ENCODE data around the gene TWIST2. TPM values are rescaled to one million over a fixed set of nuclear protein-coding genes. Genes with fewer than 3 reads are reported as not detected.

The TWIST2 gene
- total and polyA plus RNA-seq, 7 donors = 0.58 to 1.2 (median 0.90) TPM

DNA sequence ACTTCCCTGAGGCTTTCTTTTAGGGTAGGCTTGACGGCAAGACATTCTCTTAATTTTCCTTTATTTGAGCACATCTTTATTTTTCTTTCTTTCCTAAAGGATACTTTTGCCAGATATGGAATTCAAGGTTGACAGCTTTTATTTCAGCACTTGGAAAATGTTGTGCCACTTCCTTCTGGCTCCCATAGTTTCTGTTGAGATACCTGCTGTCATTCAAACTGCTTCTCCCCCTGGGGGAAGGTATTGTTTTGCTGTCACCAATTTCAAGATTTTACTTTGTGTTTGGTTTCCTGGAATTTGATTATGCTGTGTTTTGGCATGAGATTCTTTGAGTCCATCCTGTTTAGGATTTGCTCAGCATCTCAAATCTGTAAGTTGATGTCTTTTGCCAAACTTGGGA is 39.1 kb upstream of the TWIST2 start:
- 91 to 100% (median 94%) methylated on average over 1 of the region's 1 CpG for WGBS, 3 donors
- Histone ChIP-seq H3K36me3 (ENCODE audit: insufficient read depth in 1 of 2, low read depth in 1 of 2) (no peaks in the 10 kb centered on the region), H3K4me1 (no peaks in the 10 kb centered on the region), H3K4me3 (no peak overlapping the region), H3K27ac (no peak overlapping the region), H3K9me3 (peaks cover 3% of the 10 kb centered on the region), H3K27me3 (ENCODE audit: insufficient read depth in 3 of 3, low read length in 2 of 3) (peaks cover 0 to 8% (median 2%) of the 10 kb centered on the region in 3 donors)
- DNase-seq = no peak
- no peak for ATAC-seq
- intact Hi-C loops (cut with DNase I) = no loop called here
- TF ChIP-seq, protein P1, sequence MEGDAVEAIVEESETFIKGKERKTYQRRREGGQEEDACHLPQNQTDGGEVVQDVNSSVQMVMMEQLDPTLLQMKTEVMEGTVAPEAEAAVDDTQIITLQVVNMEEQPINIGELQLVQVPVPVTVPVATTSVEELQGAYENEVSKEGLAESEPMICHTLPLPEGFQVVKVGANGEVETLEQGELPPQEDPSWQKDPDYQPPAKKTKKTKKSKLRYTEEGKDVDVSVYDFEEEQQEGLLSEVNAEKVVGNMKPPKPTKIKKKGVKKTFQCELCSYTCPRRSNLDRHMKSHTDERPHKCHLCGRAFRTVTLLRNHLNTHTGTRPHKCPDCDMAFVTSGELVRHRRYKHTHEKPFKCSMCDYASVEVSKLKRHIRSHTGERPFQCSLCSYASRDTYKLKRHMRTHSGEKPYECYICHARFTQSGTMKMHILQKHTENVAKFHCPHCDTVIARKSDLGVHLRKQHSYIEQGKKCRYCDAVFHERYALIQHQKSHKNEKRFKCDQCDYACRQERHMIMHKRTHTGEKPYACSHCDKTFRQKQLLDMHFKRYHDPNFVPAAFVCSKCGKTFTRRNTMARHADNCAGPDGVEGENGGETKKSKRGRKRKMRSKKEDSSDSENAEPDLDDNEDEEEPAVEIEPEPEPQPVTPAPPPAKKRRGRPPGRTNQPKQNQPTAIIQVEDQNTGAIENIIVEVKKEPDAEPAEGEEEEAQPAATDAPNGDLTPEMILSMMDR (IDR thresholded peaks at IDR 0.05) = no peak

DNA sequence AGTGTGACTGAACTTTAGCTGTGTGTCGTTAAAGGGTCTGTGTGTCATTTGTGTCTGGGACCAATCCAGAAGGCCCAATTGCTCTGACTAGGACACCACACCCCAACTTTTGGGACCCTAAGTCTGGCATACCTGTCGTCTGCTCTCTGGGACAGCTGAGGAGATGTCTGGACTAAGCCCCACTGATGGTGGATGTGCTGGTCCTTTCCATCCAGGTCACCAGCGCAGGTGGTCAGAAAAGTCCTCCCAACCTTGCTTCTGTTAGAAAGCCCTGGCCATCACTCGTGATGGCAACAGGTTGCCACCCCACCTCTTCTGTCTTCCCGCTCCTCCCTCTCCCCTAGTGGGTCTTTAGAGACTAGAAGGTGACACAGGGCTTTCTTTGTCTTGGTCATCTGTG is 37.6 kb upstream of the TWIST2 start:
- no peaks in the 10 kb centered on the region for H3K36me3 ChIP-seq (ENCODE audit: insufficient read depth in 1 of 2, low read depth in 1 of 2)
- H3K4me3 ChIP-seq = no peak overlapping the region
- WGBS, 3 donors = 81 to 82% (median 81%) methylated on average over 5 of the region's 5 CpGs
- H3K27ac ChIP-seq = no peak overlapping the region
- no peaks in the 10 kb centered on the region for H3K4me1 ChIP-seq
- DNase-seq (no peak), ATAC-seq (no peak)
- TF ChIP-seq, protein P1 (IDR thresholded peaks at IDR 0.05) = no peak
- H3K9me3 ChIP-seq = peaks cover 3% of the 10 kb centered on the region
- peaks cover 0 to 6% (median 2%) of the 10 kb centered on the region in 3 donors for H3K27me3 ChIP-seq (ENCODE audit: insufficient read depth in 3 of 3, low read length in 2 of 3)
- intact Hi-C loops (cut with DNase I) = no loop called here

DNA sequence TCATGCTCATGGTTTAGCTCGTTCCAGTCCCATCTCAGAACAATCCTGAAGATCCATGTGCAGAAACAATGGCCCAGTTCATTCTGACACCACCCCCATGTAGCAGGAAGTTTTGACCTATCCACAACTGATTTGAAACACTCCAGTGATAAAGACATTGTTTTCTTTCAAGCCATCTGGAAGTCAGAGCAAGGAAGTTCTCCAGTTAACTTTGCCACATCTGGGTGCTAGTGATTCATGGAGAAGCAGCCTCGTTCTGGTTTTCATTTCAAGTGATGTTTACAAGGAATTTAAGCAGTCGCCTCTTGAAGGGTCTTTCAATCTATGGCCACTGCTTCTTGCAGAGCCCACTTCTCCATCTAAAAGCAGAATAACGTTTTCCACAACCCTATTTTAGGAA is 36.6 kb upstream of the TWIST2 start:
- Histone ChIP-seq H3K27ac (no peak overlapping the region), H3K36me3 (ENCODE audit: insufficient read depth in 1 of 2, low read depth in 1 of 2) (no peaks in the 10 kb centered on the region), H3K4me1 (no peaks in the 10 kb centered on the region), H3K27me3 (ENCODE audit: insufficient read depth in 3 of 3, low read length in 2 of 3) (peaks cover 0 to 14% (median 5%) of the 10 kb centered on the region in 3 donors), H3K9me3 (peaks cover 3% of the 10 kb centered on the region), H3K4me3 (no peak overlapping the region)
- WGBS, 3 donors = 54 to 61% (median 56%) methylated on average over 4 of the region's 4 CpGs
- no peak for DNase-seq
- TF ChIP-seq, protein P1 (IDR thresholded peaks at IDR 0.05) = no peak
- intact Hi-C loops (cut with DNase I) = no loop called here
- no peak for ATAC-seq

DNA sequence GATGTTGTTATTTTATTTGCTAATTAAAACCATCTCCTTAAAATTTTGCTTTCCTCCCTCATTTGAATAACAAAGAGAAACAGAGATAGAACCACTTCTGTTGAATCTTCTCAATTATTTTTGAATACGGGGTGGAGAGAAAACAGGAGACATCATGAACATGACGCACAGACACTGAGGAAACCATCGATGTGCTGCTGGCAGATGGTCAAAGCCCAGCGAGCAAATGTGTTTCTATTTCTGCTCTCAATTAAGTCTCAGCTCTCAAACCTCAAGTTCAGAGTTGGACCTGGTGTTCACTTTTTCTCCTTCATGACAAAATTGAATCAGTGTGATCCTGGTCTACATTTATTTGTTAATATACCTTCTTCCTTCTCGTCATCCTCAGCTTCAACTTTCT is 36.1 kb upstream of the TWIST2 start:
- peaks cover 0 to 14% (median 9%) of the 10 kb centered on the region in 3 donors for H3K27me3 ChIP-seq (ENCODE audit: insufficient read depth in 3 of 3, low read length in 2 of 3)
- 69 to 74% (median 70%) methylated on average over 5 of the region's 5 CpGs for WGBS, 3 donors
- intact Hi-C loops (cut with DNase I) = no loop called here

More for the DNA sequence above, 36.1 kb upstream of the TWIST2 start:
- Histone ChIP-seq H3K9me3 (peaks cover 3% of the 10 kb centered on the region), H3K4me1 (no peaks in the 10 kb centered on the region), H3K4me3 (no peak overlapping the region), H3K27ac (no peak overlapping the region), H3K36me3 (ENCODE audit: insufficient read depth in 1 of 2, low read depth in 1 of 2) (no peaks in the 10 kb centered on the region)
- ATAC-seq (no peak), DNase-seq (no peak)
- TF ChIP-seq, protein P1 (IDR thresholded peaks at IDR 0.05) = no peak
